Right lobe of liver (tissue), 4 donors: Measurements from ENCODE around the gene KDSR.

Experiments used
- CTCF ChIP-seq, 4 donors: fragments of 200-600 bp in 3 of 4; fragments of 450-650 bp in 1 of 4; IDR thresholded peaks; one replicate each; pipeline versions ENCODE4 v1.5.1 to v1.8.0; 2016 to 2022; ENCODE audit warnings: antibody characterized with exemption in 4 of 4, mild to moderate bottlenecking in 2 of 4
- POLR2A ChIP-seq: fragments of 450-650 bp; IDR thresholded peaks from one replicate; pipeline ENCODE4 v1.6.1; 2017; ENCODE audit warnings: antibody characterized with exemption, mild to moderate bottlenecking
- donor health status: DM: no; HTN: no; CAD: no.
- donor health status: DM: no; HTN: no; CAD: no.
- donor health status: DM: no; HTN: yes; CAD: no.

GRCh38 chr18:63326011-63326410 is 41.0 kb downstream of the KDSR start:
- no peak for TF ChIP-seq CTCF (IDR thresholded peaks at IDR 0.05)
- no peak for TF ChIP-seq POLR2A
